SIG-M5 treated with dmso at 0.1 percent for 504 hours (cell line): ENCODE measurements around the gene PCBP1.
"Not testable (repeated sequence)": the region's sequence is repeated elsewhere in the genome, so short reads cannot be mapped to it uniquely, and the experiment has no call there.

Source experiments
- DNase-seq: peaks from one replicate; lab custom pipeline; 2025; ENCODE audit not compliant: unreplicated experiment; lab: John Stamatoyannopoulos, UW

PCBP1 gene

DNA sequence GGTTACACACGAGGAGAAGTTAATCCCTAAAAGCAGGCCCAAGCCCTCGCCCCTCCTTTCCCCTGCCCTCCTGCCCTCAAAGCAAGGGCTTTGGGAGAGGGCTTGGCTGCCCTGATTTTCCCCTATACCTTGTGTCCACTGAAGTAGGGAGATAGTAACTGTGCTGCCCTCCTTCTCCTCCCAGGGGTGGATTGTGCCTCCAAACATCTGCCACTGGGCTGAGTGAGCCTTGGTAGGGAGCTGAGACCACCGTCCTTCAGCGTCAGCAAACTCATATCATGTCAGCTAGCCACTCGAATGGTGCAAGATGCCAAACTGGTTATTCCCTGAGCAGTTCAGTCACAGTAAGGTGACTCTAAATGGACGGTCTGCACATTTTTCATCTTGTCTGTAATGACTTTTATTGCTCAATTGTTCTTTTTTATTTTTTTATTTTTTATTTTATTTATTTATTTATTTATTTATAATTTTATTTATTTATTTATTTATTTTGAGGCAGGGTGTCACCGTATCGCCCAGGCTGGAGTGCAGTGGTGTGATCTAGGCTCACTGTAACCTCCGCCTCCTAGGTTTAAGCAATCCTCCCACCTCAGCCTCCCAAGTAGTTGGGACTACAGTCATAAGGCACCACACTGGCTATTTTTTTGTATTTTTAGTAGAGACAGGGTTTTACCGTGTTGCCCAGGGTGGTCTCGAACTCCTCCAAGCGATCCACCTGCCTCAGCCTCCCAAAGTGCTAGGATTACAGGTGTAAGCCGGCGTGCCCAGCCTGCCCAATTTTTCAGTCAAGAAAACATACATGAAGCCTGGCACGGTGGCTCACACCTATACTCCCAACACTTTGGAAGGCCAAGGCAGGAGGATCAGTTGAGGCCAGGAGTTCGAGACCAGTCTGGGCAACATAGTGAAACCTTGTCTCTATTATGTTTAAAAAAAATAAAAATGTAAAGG is 8.7 kb downstream of the PCBP1 start:
- DNase-seq = no peak

DNA sequence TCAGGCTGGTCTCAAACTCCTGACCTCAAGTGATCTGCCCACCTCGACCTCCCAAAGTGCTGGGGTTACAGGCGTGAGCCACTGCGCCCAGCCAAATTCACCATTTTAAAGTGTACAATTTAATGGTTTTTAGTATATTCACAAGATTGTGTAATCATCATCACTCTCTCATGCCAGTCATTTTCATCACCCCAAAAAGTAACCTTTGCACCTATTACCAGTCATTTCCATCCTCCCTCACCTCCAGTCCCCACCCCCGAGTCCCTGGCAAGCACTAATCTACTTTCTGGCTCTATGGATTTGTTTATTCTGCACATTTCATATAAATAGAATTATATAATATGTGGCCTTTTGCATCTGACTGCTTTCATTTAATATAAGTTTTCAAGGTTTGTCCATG is 10.8 kb downstream of the PCBP1 start:
- no peak for DNase-seq

DNA sequence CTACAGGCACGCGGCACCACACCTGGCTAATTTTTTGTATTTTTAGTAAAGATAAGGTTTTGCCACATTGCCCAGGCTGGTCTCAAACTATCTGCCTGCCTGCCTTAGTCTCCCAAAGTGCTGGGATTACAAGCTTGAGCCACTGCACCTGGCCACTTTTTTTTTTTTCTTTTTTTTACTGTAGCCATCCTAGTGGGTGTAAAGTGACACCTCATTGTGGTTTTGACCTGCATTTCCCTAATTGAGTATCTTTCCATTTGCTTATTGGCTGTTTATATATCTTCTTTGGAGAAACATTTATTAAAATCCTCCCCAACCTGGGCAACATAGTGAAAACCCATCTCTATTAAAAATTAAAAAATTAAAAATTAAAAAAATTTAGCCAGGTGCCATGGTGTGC is 12.0 kb downstream of the PCBP1 start:
- no peak for DNase-seq

DNA sequence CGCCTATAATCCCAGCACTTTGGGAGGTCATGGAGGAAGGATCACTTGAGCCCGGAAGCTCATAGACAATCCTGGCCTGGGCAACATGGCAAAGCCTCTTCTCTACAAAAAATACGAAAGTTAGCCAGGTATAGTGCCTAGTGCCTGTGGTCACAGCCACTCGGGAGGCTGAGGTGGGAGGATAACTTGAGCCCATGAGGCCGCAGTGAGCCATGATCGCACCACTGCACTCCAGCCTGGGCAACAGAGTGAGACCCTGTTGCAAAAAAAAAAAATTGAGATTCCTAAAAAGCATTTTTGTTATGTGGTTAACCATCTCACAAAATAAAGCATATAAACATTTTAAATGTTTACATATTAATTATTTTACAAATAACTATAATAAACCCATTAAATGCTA is 13.9 kb downstream of the PCBP1 start:
- no peak for DNase-seq

DNA sequence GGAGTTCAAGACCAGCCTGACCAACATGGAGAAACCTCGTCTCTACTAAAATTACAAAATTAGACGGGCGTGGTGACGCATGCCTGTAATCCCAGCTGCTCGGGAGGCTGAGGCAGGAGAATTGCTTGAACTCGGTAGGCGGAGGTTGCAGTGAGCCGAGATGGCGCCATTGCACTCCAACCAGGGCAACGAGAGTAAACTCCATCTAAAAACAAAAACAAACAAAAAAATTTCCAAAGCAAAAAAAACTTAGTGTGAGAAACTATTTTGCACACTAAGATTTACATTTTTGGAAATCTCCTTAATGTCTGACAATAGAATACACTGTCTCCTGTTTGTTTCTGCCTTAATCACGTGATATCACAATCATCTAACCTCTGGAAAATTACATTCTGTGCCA is 14.4 kb downstream of the PCBP1 start:
- not testable (repeated sequence) for DNase-seq

DNA sequence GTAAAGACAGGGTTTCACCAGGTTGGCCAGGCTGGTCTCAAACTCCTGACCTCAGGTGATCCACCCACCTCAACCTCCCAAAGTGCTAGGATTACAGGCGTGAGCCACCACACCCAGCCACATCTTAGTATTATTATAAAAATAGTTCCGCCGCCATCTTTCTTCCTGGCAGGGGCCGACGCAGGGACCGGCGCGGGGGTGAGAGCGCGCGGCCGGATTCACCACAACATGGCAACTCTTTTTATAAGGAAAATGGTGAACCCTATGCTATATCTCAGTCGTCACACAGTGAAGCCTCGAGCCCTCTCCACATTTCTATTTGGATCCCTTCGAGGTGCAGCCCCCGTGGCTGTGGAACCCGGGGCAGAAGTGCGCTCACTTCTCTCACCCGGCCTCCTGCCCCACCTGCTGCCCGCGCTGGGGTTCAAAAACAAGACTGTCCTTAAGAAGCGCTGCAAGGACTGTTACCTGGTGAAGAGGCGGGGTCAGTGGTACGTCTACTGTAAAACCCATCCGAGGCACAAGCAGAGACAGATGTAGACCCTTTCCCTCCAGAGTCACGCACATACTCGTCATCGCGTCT is 15.1 kb downstream of the PCBP1 start:
- DNase-seq = not testable (repeated sequence)

DNA sequence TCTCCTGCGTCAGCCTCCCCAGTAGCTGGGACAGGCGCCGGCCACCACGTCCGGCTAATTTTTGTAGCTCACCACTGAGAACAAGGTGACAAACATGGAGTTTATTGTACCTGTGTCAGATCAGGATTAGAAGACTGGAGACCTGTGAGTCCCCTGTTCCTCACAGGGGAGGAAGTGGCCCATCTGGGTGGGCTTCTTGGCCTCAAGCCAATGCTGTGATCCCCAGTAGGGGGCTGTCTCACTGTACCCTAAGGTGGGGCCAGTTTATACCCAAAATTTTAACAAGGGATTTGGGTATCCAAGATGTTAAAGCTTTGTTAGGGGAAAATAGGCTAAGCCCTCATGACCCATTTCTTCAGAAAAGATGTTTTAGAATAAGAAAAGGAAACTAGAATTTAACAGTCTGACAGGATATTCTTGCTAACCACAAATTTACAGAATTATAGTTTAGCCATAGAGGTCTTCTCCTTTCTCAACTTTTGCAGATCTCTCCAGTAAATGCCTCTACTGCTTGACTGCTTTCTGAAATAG is 16.3 kb downstream of the PCBP1 start:
- no peak for DNase-seq

DNA sequence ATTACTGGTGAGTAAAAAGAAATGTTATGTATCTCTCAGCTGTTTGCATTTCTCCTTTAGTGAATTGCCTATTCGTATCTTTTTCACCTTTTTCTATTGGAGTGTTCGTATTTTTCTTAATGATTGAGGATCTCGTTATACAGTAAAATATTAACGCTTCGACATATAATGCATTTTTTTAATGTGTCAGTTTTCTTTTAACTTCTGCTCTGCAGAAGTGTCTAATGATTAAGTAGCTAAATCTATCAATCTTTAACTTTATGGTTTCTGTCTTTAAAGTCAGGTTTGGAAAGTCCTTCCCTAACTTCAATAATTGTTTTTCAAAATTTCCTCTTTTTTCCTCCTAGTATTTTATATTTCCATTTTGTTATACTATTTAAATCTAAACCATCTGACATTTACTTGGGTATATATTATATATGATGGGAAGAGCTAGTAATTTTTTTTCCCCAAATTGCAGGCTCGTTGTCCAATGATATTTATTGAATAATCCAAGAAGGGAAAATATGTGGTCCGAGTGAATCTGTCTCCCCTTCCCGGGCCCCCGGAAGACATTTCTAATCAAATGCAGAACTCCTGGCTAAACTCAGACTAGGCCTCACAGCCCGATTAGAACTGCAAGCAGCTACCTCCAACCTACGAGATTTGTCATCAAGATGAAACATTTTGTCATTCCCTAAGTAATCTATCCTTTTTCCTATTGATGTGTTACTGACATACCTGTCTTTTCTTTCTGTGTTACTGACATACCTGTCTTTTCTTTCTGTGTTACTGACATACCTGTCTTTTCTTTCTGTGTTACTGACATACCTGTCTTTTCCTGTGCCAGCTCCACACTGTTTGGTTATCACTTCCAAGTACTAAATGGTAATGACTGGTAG is 17.2 kb downstream of the PCBP1 start:
- peak; percentile 74 for DNase-seq

DNA sequence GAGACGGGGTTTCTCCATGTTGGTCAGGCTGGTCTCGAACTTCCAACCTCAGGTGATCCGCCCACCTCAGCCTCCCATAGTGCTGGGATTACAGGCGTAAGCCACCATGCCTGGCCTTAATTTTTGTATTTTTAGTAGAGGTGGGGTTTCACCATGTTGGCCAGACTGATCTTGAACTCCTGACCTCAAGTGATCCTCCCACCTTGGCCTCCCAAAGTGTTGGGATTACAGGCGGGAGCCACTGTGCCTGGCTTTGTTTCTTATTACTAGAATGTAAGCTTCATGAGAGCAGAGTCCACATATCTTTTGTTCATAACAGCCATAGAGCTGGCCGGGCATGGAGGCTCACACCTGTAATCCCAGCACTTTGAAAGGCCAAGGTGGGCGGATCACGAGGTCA is 18.9 kb downstream of the PCBP1 start:
- not testable (repeated sequence) for DNase-seq

DNA sequence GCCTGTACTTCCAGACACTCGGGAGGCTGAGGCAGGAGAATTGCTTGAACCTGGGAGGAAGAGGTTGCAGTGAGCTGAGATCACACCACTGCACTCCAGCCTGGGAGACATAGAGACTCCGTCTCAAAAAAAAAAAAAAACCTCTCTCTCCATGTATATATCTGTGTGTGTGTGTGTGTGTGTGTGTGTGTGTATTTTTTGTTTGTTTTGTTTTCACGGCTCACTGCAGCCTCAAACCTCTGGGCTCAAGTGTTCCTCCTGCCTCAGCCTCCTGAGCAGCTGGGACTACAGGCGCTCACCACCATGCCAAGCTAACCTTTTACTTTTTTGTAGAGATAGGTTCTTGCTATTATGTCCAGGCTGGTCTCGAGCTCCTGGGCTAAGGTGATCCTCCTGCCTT is 23.1 kb downstream of the PCBP1 start:
- DNase-seq = not testable (repeated sequence)

DNA sequence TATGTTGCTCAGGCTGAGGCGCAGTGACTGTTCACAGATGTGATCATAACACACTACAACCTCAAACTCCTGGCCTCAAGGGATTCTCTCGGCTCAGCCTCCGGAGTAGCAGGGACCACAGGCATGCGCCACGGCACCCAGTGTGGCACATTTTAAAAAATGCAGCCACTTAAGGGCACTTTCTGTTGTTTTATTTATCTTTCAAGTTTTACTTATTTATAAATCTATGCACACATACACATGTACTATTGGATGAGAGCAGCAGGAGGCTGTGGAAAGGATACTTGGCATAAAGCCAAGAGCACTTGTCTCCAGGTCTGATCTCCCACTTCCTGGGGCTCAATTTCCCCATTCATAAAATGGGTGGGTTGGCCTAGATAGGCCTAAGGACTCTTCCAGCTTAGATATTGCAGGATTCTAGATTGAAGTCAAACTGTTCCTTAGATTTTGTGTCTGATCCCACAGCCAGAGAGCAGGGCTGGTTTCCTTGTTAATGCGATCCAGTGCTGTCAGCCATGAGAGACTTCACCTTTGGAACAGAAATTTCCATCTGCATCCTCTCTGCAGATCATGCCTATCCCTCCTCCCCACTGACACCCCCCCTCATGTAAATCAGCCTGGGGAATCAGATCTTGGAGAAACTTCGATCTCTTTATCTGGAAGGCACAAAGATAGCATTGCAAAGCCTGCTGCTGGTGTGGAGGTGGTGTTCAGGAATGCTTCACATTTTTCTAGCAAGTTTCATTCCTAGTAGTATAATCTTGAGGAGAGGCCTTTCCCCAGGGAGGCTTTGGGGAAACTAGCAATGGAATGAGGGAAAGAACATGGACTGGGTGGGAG is 24.7 kb downstream of the PCBP1 start:
- DNase-seq = no peak

DNA sequence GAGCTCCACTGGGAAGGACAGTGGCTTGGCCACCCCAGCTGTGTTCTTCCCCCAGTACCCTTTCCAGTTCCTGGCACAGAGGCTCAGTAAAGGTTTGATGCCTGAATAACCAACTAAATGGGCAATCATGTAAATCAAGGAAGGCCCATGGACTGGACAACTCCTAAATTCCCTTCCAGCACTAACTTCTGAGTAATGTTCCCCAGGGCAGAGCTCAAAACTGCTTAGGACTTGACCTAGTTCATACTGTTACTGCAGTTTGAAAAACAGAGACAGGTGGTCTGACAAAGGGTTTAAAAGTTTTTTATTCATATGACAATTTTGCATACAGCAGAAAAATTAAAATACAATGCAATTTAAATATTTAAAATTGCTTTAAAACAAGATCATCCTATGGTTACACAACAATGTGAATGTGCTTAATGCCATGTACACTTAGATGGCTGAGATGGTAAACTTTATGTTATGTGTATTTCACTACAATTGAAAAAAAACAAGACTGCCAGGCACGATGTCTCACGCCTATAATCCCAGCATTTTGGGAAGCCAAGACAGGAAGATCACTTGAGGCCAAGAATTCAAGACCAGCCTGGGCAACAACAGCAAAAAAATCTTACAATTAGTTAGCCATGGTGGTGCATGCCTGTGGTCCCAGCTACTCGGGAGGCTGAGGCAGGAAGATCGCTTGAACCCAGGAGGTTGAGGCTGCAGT is 26.2 kb downstream of the PCBP1 start:
- DNase-seq = no peak

DNA sequence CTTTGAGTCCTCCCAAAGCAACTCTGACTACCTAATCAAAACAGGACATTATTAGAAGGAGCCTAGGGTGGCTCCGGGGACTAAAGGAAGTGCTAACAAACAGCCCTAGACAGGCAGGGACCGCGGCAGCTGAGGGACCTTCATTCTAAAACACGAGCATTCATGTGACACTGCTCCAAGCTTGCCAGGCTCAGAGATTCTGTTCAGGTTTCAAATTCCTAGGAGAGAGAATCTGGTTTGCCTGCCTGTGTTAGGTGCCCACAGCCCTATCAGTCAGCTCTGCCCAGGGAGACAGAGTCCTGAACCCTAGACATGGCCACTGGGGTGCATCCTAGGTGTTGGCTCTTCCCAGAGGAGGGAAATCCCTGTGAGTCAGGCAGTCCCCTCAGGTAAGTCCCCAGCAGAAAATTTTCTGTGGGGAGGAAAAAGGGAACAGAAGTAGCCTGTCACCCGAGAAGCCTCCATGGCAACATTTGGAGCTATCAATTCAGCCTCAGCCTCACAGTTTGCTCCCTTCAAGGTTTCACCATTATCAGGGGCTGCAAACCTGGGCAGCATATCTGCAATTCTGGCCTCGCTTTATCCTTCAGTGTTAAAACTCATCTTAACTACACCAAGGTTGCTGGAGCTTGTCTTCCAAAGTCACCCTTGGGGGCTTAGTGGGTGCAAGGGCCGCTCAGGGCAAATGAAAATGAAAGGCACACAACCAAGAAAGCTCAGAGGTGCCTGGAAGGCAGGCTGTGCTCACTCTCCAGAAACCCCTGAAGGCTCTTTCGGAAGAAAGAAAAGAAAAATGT is 28.6 kb downstream of the PCBP1 start:
- DNase-seq = no peak

DNA sequence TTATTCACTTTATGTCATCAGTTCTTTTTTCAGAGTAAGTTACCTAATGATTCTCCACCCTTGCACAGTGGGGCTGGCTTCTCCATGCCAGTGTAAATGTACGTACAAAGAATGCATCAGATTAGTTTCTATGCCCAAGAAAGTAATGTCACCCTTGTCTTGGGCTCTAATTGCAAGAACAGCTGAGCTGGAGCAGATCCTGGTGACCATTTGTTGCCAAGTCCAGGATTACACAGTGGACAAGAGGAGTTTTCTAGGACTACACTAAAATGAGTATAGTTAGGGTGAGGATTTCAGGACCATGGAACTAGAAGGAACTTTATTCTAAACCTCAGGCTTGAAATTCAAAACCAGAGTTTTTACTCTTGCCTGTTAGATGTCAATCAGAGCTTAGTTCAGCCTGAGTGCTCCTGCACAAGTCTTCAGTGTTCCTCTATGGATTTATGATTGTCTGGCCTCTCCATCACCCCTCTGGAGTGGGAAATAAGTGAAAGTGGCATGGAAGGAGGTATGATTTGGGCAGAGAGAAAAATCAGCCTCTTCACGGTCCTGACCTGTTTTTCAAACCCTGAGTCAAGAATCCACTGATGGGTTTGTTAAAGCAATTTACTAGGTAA is 29.8 kb downstream of the PCBP1 start:
- no peak for DNase-seq

DNA sequence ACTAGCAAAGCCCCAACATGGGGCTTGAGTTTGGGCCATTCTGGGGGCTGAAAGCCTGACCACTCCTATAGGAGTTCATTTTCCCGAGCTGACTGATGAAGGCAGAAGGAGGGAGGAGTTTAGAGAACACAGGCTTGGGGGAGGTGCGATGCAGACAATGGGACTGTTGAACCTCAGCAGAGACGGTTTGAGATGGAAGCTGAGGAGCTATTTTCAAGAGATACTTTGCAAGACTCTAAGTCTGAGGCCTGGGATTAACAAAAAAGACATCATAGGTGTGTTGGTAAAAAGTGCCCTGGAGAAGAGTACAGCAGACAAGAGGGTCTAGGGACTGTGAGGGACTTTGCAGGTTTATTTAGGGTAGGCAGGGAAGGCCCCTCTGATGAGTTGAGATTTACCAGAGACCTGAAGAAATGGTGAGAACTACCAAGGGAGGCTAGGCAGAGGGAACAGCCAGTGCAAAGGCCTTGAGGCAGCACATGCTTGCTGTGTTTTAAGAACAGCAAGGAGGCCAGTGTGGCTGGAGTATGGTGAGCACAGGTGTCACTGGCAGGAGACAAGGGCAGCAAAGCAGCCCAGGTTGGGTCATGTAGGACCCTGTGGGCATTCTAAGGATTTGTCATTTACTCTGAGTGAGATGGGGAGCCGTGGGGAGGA is 31.6 kb downstream of the PCBP1 start:
- DNase-seq = no peak

DNA sequence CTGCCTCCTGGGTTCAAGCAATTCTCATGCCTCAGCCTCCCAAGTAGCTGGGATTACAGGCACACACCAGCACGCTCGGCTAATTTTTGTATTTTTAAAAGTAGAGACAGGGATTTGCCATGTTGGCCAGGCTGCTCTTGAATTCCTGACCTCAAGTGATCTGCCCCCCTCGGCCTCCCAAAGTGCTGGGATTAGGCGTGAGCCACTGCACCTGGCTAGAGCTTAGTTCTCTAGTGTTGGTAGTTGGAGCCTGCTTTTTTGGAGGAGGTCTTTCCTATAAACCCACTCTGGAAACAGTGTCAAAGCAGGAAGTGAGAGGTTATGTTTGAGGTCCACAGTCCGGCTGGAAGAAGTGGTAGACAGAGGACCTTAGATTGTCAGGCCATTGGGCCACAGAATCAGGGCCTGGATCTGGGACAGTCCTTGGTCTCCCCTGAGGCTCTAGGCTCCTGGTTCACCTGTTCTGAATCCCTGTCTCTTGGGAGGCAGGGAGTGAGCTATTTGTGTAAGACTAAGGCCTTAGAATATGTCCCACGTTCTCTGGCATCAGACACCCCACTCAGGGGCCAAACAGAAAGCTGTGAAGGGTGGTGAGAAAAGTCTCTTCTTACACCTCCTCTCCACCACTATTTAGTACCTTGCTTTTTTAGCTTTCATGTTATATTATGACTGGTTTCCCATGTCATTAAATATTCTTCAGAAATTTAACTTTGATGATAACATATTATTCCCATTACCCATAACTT is 34.5 kb downstream of the PCBP1 start:
- no peak for DNase-seq

DNA sequence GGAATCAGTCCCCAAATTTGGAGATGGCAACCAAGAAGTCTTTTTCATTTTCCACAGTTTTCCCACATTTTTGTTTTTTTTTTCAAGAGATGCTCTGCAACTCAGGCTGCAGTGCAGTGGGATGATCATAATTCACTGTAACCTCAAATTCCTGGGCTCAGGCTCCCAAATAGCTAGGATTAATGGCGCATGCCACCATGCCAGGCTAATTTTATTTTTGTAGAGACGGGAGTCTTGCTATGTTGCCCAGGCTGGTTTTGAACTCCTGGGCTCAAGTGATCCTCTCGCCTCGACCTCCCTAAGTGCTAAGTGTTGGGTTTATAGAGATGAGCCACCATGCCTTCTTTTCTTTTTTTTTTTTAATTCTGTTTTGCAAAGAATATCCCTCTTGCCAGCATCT is 35.2 kb downstream of the PCBP1 start:
- no peak for DNase-seq
